Thyroid gland (tissue), 4 donors: ENCODE results near the gene HMBS. TPM values are rescaled to one million over a fixed set of nuclear protein-coding genes. Genes with fewer than 3 reads are reported as not detected.

ENCODE experiments used
- DNase-seq, 2 donors: peaks; one replicate each; pipeline ENCODE4 v3.0.0-alpha.2; 2019
- H3K27ac ChIP-seq, 3 donors: fragments of 200-600 bp; sonication (generic); 1 replicate in 2 of 3; 2 replicates in 1 of 3; pipeline ENCODE4 v1.5.1; 2016 to 2019; ENCODE audit warnings: mild to moderate bottlenecking in 1 of 3, moderate library complexity in 1 of 3
- H3K27me3 ChIP-seq: fragments of 200-600 bp; sonication (generic); one replicate; pipeline ENCODE4 v1.5.1; 2019
- H3K36me3 ChIP-seq, 2 donors: fragments of 200-600 bp; sonication (generic); one replicate each; pipeline ENCODE4 v1.5.1; 2016 to 2019
- H3K4me1 ChIP-seq, 2 donors: fragments of 200-600 bp; sonication (generic); one replicate each; pipeline ENCODE4 v1.5.1; 2017 to 2019
- H3K4me3 ChIP-seq, 3 donors: fragments of 200-600 bp; sonication (generic); replicated peaks in 1 of 3; 1 replicate in 2 of 3; 2 replicates in 1 of 3; pipeline ENCODE4 v1.5.1; 2016; ENCODE audit warnings: mild to moderate bottlenecking in 1 of 3
- H3K9me3 ChIP-seq: fragments of 200-600 bp; sonication (generic); one replicate; pipeline ENCODE4 v1.5.1; 2017
- CTCF ChIP-seq, 6 experiments: fragments of 200-600 bp in 3 of 6; fragments of 450-650 bp in 3 of 6; sonication (generic) in 3 of 6; IDR thresholded peaks; one replicate each; pipeline ENCODE4 v1.5.1; 2016 to 2019; ENCODE audit warnings: antibody characterized with exemption in 6 of 6, mild to moderate bottlenecking in 2 of 6, inconsistent platforms in 1 of 6, moderate library complexity in 1 of 6
- POLR2A ChIP-seq, 2 donors: fragments of 450-650 bp; IDR thresholded peaks; one replicate each; pipeline ENCODE4 v1.6.1; 2017; ENCODE audit warnings: antibody characterized with exemption in 2 of 2, mild to moderate bottlenecking in 2 of 2, moderate library complexity in 1 of 2
- WGBS, 2 donors: methylation state at CpG; one replicate each; pipeline ENCODE4 v1.1.5; 2017; 5-methylcytosine and 5-hydroxymethylcytosine counted together
- intact Hi-C: fragments of 100-400 bp; cut with DNase I; formaldehyde crosslinking; loops from one replicate; pipeline ENCODE4 v1.15.1; 2023
- total RNA-seq, 4 donors: library from RNA; depleted of rRNA; stranded (reverse); fragments of >200 nt; gene quantifications; one replicate each; pipeline ENCODE4 v1.2.3, GENCODE V29; 2016

The HMBS gene
- total RNA-seq, 4 donors from 2014 or later: 10.7 to 24.3 (median 19.7) TPM

GRCh38 chr11:119093942-119094815, 9.5 kb downstream of the HMBS start:
- Histone ChIP-seq H3K4me3 (peak overlapping the region; percentile 56 to 79 (median 69)), H3K4me1 (peaks cover 12 to 26% of the 10 kb centered on the region in 2 donors), H3K9me3 (no peaks in the 10 kb centered on the region), H3K27me3 (no peaks in the 10 kb centered on the region), H3K27ac (peak overlapping the region; percentile 91 to 94 (median 91)), H3K36me3 (peaks cover 9 to 11% of the 10 kb centered on the region in 2 donors)
- intact Hi-C loops: no loop called here
- WGBS, 2 donors: 2 to 5% methylated on average over 14 to 30 of the region's 81 CpGs
- TF ChIP-seq POLR2A (IDR thresholded peaks at IDR 0.05) (no peak), CTCF (IDR thresholded peaks at IDR 0.05) (no peak)
- DNase-seq: peak; percentile 37 to 41

- H3K27ac ChIP-seq: peak overlapping the region; percentile 91 to 94 (median 91)
- TF ChIP-seq POLR2A (IDR thresholded peaks at IDR 0.05) (no peak), CTCF (IDR thresholded peaks at IDR 0.05) (peak; percentile 56 to 85 (median 65))
- H3K4me3 ChIP-seq: peak overlapping the region; percentile 56 to 79 (median 69)
- peaks cover 12 to 22% of the 10 kb centered on the region in 2 donors for H3K4me1 ChIP-seq
- intact Hi-C loops: no loop called here
- H3K9me3 ChIP-seq: no peaks in the 10 kb centered on the region
- H3K36me3 ChIP-seq: peaks cover 9 to 11% of the 10 kb centered on the region in 2 donors
- no peaks in the 10 kb centered on the region for H3K27me3 ChIP-seq
- no CpG with 5 or more reads among the region's 19 CpGs for WGBS, 2 donors
- peak; percentile 87 to 90 for DNase-seq
These were observed 10.1 kb downstream of the HMBS start for GRCh38 chr11:119094816-119095065.

- H3K4me3 ChIP-seq: peak overlapping the region; percentile 56 to 79 (median 69)
- peak; percentile 99 for DNase-seq
- H3K27ac ChIP-seq: peak overlapping the region; percentile 91 to 94 (median 91)
- H3K27me3 ChIP-seq: no peaks in the 10 kb centered on the region
- no peaks in the 10 kb centered on the region for H3K9me3 ChIP-seq
- 0 to 3% methylated on average over 26 to 45 of the region's 79 CpGs for WGBS, 2 donors
- peaks cover 9 to 11% of the 10 kb centered on the region in 2 donors for H3K36me3 ChIP-seq
- intact Hi-C loops: no loop called here
- peaks cover 15 to 26% of the 10 kb centered on the region in 2 donors for H3K4me1 ChIP-seq
- TF ChIP-seq POLR2A (IDR thresholded peaks at IDR 0.05) (peak; percentile 98 to 100), CTCF (IDR thresholded peaks at IDR 0.05) (peak in 2 of 6 experiments; percentile 3 to 12)
These were observed 10.6 kb downstream of the HMBS start for GRCh38 chr11:119095066-119095880.

- TF ChIP-seq POLR2A (IDR thresholded peaks at IDR 0.05): no peak
- TF ChIP-seq CTCF (IDR thresholded peaks at IDR 0.05): no peak
- Histone ChIP-seq H3K9me3 (no peaks in the 10 kb centered on the region), H3K4me3 (no peak overlapping the region), H3K27ac (no peak overlapping the region), H3K36me3 (peaks cover 9 to 11% of the 10 kb centered on the region in 2 donors), H3K4me1 (peaks cover 12 to 25% of the 10 kb centered on the region in 2 donors), H3K27me3 (no peaks in the 10 kb centered on the region)
- WGBS, 2 donors: 86 to 87% methylated on average over 6 of the region's 6 CpGs
- DNase-seq: no peak
- intact Hi-C loops: no loop called here
These were observed 15.0 kb downstream of the HMBS start for GRCh38 chr11:119099711-119100110.
